IPS-11a (cell line): ENCODE measurements around the gene TMPRSS4.

ENCODE experiments used
- H3K4me3 ChIP-seq: one replicate; pipeline ENCODE4 v1.5.1; 2013; ENCODE audit warnings: low read depth, low read length, control low read depth

TMPRSS4 gene

GRCh38 chr11:118076754-118077281, at the start of gene TMPRSS4:
Gene TMPRSS4 (plus strand): TSS chr11:118077078. CDS start chr11:118077303, 225 bp downstream.
- no peak within 1 kb of the TSS for H3K4me3 ChIP-seq

GRCh38 chr11:118027694-118028093, 49.2 kb upstream of the TMPRSS4 start:
- no peak overlapping the region for H3K4me3 ChIP-seq

GRCh38 chr11:118028626-118029025, 48.3 kb upstream of the TMPRSS4 start:
- H3K4me3 ChIP-seq: no peak overlapping the region

DNA sequence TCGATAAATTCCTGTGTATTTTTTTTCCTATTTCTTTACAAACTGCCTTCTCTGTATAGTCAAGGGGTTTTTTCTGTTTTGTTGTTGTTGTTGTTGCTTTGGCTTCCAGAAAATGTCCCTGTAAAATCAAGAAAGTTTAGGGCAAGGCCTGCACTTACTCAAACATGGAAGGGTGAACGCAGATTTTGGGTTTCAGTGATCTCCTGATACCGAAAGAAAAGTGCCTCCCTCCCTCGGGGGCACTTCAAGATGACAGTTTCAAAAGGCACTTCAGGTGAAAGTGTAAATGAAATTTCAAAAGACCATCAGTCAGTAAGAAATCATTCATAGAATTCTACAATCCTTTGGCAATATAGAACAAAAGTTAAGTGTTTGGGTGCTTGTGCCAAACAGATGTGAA, 43.4 kb upstream of the TMPRSS4 start:
- no peak overlapping the region for H3K4me3 ChIP-seq

GRCh38 chr11:118042141-118042540, 34.7 kb upstream of the TMPRSS4 start:
- no peak overlapping the region for H3K4me3 ChIP-seq

DNA sequence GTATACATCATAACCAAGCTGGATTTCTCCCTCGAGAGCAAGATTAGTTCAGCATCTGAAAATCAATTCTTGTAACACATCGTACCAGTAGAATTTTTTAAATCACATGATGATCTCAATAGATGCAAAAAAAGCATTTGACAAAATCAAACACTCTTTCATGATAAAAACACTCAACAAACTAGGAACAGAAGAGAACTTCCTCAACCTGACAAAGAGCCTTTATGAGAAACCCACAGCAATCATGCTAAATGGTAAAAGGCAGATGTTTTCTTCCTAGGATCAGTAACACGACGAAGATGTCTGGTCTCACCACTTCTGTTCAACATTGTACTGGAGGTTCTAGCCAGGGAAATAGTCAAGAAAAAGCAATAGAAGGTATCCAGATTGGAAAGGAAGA, 34.1 kb upstream of the TMPRSS4 start:
- H3K4me3 ChIP-seq: no peak overlapping the region

DNA sequence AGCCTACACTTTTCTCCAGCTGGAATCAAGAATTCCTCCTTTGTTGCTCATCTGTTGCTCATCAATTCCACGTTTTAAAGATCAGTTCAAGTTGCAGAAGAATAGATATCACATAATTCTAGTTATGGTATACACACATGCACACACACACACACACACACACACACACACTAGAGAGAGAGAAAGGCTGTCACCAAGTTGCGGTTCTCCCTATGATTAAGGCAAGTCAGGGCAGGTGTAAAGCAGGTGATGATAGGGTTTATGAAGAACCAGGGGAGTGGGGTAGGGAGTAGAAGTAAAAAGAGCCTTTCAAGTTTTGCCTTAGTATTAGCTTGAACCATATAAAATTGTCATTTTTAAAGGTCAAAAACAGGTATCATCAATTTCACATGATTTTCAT, 31.7 kb upstream of the TMPRSS4 start:
- H3K4me3 ChIP-seq: no peak overlapping the region

DNA sequence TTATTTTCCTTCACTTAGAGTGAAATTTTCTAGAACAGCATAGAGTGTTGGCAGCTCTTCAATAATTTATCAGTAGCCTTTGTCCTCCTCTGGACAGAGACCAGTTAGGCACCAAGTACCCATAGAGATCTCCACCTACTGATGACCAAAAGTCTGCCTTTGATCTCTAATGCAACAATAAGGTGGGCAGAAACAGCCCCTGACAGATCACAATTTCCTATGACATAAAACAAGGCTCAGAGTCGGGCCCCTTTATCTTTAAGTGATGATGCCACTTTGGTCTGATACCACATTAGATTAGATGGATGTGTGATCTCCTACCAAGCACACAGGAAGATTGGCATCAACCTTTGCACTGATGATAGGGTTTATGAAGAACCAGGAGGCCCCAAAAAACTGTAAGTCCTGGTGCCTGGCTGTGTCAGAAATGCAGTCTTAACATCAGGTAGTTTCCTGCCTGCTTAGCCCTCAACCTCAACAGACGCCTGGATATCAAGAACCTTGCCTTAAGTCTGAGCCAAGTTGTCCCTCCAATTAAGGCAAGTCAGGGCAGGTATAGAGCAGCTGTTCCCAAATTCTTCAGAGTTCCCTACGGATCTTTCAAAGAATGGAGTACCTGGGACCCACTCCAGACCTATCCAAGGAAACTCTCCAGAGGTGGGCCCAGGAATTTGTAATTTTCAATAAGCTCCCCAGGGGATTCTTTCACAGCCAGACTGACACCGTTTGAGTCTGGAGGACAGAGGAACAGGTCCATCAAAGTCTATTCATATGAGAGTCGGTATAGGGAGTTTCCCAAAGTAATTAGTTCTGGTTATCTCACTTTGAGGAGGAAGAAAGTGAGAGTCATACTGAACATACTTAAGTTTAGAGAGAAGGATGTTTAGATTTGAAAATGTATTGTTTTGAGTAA, 30.6 kb upstream of the TMPRSS4 start:
- H3K4me3 ChIP-seq: no peak overlapping the region

GRCh38 chr11:118046964-118047700, 29.7 kb upstream of the TMPRSS4 start:
- no peak overlapping the region for H3K4me3 ChIP-seq

DNA sequence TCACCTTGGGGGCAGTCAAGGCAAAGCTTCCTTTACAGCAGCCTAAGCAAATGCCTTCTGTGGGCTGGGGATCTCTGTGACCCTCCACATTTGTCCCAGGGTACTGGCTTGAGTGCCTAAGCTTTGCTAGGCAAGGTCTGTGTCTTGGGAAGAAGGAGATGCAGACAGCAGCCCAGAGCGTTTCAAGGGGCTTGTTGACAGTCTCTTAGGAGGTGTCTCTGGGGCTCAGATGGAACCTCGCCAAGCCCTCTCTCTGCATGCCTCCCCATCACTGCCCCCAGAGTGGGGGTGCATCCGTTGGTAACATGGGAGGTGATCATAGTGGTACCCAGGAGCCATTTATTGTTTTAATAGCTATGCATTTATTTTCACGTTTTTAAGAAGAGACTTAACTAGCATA, 29.1 kb upstream of the TMPRSS4 start:
- H3K4me3 ChIP-seq: no peak overlapping the region

DNA sequence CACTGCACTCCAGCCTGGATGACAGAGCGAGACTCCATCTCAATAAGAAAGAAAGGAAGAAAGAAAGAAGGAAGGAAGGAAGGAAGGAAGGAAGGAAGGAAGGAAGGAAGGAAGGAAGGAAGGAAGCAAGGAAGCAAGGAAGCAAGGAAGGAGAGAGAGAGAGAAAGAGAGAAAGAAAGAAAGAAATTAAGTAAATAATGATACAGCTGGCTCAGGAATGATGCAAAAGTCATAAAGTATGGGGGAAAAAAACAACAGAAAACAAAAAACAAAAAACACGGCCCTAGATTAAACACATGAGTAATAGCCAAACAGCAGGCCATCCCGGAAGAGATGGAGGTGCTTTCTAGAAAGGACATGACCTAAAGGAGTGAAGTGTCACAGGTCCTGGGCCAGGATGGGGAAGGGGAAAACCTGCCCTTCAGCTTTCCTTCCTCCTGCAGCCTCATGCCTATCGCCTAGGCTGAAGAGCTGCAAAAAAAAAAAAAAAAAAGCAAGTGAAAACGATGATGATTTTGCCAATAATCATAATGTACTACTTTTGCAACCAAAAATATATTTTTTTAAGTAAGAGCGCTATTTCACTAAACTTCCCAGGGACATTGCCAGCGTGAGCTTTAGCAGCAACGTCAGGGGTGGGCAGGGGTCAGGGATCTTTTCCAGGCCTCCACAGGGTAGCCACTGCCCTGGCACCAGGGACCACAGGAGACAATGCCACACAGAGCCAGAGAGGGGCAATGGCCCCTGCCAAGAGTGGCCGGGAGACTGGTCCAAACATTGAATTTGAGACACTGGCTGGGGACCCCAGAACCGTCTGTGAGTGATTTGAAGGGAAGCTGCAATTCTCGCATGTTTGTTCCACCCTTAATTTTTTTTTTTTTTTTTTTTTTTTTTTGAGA, 28.2 kb upstream of the TMPRSS4 start:
- no peak overlapping the region for H3K4me3 ChIP-seq

- H3K4me3 ChIP-seq: no peak overlapping the region
Observed at GRCh38 chr11:118049771-118050170, 27.1 kb upstream of the TMPRSS4 start.

DNA sequence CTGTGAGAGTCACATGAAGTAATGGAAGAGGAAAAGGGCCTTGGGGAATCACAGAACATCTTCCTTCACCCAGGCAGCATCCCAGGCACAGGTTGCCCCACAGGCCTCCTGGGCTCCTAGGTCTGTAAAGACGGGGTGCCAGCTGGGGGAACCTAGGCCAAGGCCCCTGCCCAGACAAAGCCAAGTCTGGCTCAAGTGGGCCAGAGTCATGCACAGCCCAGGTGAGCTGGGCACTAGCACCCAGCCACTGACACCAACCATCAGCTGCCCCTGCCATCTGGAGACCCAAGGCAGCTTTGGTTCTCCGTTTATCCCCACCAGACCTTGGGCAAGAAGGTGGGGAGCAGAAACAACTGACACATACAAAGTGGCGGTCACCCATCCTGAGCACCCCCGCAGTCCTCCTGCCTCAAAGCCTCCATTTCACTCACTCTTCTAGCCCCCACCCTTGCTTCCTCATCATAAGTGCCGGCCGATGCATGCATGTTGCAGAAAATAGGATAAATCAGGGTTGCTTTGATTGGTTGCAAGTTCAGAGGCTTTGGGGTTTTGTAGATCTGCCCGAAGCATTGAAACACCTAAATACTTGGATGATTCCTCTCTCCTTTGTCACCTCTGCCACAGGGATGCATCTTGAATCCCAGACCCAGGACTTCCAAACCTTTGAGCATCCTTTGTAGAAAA, 26.5 kb upstream of the TMPRSS4 start:
- no peak overlapping the region for H3K4me3 ChIP-seq

DNA sequence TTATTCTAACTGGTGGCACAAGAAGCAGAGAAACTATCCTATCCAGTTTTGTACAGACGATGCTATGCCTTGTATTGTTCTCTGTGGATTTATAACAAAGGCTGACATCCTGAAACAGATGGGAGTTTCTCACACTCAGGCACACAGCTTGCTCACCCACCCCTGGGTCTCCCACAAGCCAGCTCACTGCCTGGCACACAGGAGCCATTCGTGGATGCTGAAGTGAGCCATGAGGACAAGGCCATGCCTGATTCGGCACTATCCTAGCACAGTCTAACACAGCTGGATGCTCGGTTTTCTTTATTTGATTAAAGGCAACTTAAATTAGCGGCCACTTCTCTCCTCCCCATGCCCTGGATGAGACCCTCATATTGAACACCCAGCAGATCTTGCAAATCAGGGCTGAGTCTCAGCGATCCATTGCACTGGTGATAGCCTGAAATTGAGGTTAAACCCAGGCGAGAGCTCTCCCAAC, 25.7 kb upstream of the TMPRSS4 start:
- no peak overlapping the region for H3K4me3 ChIP-seq

GRCh38 chr11:118051611-118052461, 25.0 kb upstream of the TMPRSS4 start:
- no peak overlapping the region for H3K4me3 ChIP-seq

DNA sequence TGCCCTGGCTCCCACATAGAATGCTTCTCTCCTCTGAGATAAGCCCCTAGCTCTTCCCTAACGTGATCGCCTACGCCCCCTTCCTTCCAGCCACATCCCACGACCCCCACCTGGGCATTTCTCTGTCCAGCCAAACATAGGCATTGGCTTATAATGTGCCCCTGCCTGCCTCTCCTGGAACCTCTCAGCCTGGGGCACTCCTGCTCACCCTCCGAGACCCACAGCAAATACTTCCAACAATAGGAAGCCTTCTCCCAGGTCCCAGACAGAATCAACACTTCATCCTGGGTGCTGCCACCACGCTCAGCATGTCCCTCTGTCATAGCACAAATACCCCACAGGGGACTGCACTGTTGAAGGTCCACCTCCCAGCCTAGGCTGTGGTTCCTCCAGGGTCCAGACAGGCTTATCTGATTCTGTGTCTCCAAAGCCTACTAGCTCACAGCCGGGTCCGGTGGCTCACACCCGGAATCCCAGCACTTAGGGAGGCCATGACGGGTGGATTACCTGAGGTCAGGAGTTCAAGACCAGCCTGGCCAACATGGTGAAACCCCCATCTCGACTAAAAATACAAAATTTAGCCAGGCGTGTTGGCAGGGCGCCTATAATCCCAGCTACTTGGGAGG, 24.2 kb upstream of the TMPRSS4 start:
- no peak overlapping the region for H3K4me3 ChIP-seq

- H3K4me3 ChIP-seq: no peak overlapping the region
Observed at GRCh38 chr11:118054712-118055640, 21.9 kb upstream of the TMPRSS4 start.

DNA sequence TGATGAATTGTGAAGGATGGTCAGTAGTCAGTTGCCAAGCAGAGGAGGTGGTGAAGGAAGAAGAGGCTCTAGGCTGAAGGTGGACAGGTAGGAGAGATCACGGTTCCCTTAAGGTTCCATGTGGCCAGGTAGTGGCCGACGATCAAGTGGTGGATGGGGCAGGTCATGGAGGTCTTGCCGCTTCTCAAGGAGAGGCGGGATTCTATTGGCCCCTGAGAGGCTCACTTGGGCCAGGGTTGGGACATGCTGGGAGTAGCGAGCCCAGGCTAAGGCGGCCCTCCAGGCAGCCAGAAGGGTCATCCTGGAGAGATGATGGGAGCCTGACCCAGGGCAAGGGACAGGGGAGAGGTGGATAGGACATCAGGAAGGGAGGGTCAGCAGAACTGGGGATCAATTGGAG, 20.9 kb upstream of the TMPRSS4 start:
- no peak overlapping the region for H3K4me3 ChIP-seq
